HEK293 (cell line): ENCODE results near the gene ASTN2.

Experiments used
- CTCF ChIP-seq: fragments of 450-650 bp; formaldehyde crosslinking; IDR thresholded peaks from 2 replicates; pipeline ENCODE4 v1.5.1; 2016; ENCODE audit warnings: missing biosample characterization, missing genetic modification characterization
- MEIS1 ChIP-seq: sonication (generic); formaldehyde crosslinking; IDR thresholded peaks from 2 replicates; pipeline ENCODE4 v1.8.1; 2022; ENCODE audit warnings: missing genetic modification reagents, mild to moderate bottlenecking, borderline replicate concordance
- PBX3 ChIP-seq: sonication (generic); formaldehyde crosslinking; IDR thresholded peaks from 2 replicates; pipeline ENCODE4 v1.8.1; 2022; ENCODE audit warnings: mild to moderate bottlenecking, moderate library complexity, missing genetic modification reagents
- ZNF629 ChIP-seq: fragments of 450-650 bp; formaldehyde crosslinking; IDR thresholded peaks from 2 replicates; pipeline ENCODE4 v1.5.1; 2017; ENCODE audit warnings: missing biosample characterization, missing genetic modification characterization

GRCh38 chr9:117002686-117003085, 412.2 kb downstream of the ASTN2 start:
- no peak for TF ChIP-seq CTCF (tag by site-specific recombination)
- no peak for TF ChIP-seq PBX3 (CRISPR knock-in tag)
- no peak for TF ChIP-seq ZNF629 (tag by site-specific recombination)
- no peak for TF ChIP-seq MEIS1 (CRISPR knock-in tag)
